ENCODE results near the gene SPCS3.

- TF ChIP-seq CTCF (IDR thresholded peaks at IDR 0.05; ENCODE audit: insufficient read depth, low read length) (no peak), POLR2AphosphoS5 (IDR thresholded peaks at IDR 0.05; ENCODE audit: low read depth) (no peak)
Measured at GRCh38 chr4:176363072-176363471, 43.3 kb downstream of the SPCS3 start.
